CD4-positive, alpha-beta T cell (primary cell): ENCODE measurements around the gene HIVEP1. TPM values are rescaled to one million over a fixed set of nuclear protein-coding genes. Genes with fewer than 3 reads are reported as not detected.

ENCODE experiments used
- ATAC-seq: fragments of 200-7000 bp; cut with Tn5 transposase; one replicate; pipeline ENCODE4 v1.10.0; 2022; ENCODE audit warnings: mild to moderate bottlenecking; ENCODE audit not compliant: poor library complexity
- CTCF ChIA-PET: fragments of 350-600 bp; sonication (Branson Sonifier 250); formaldehyde crosslinking; loops from one replicate; lab custom pipeline; 2021; ENCODE audit warnings: antibody characterized with exemption, inconsistent platforms; lab: Charles Lee
- POLR2A ChIA-PET: fragments of 350-600 bp; sonication (Branson Sonifier 250); formaldehyde crosslinking; loops from one replicate; lab custom pipeline; 2021; ENCODE audit warnings: antibody characterized with exemption, inconsistent platforms; lab: Charles Lee
- DNase-seq, 14 experiments: peaks; one replicate each; pipeline ENCODE4 v3.0.0-alpha.2; 2013 to 2020; ENCODE audit warnings: mixed read lengths in 2 of 14
- H3K27ac ChIP-seq, 2 donors: one replicate each; pipeline versions ENCODE4 v1.5.1 to v1.7.0; 2013; ENCODE audit warnings: low read length in 2 of 2, low read depth in 1 of 2, mild to moderate bottlenecking in 1 of 2
- H3K27me3 ChIP-seq, 2 experiments: 1 replicate in 1 of 2; 2 replicates in 1 of 2; pipeline versions ENCODE4 v1.6.1 to v1.7.0; 2013; ENCODE audit warnings: low read length in 2 of 2, control low read depth in 1 of 2, mild to moderate bottlenecking in 1 of 2, moderate library complexity in 1 of 2; ENCODE audit not compliant: insufficient read depth in 2 of 2, control insufficient read depth in 1 of 2
- H3K36me3 ChIP-seq: one replicate; pipeline ENCODE4 v1.6.1; 2013; ENCODE audit warnings: low read length, control low read depth; ENCODE audit not compliant: insufficient read depth
- H3K4me1 ChIP-seq: one replicate; pipeline ENCODE4 v1.6.1; 2013; ENCODE audit warnings: low read length, control low read depth; ENCODE audit not compliant: insufficient read depth
- H3K4me3 ChIP-seq: one replicate; pipeline ENCODE4 v1.5.1; 2013; ENCODE audit warnings: mild to moderate bottlenecking, low read length, moderate library complexity
- H3K9me3 ChIP-seq, 2 experiments: 1 replicate in 1 of 2; 2 replicates in 1 of 2; pipeline versions ENCODE4 v1.6.1 to v1.7.0; 2013; ENCODE audit warnings: low read length in 2 of 2, mild to moderate bottlenecking in 2 of 2, control low read depth in 1 of 2, moderate library complexity in 1 of 2; ENCODE audit not compliant: control insufficient read depth in 1 of 2, insufficient read depth in 1 of 2
- H3K27ac Mint-ChIP-seq: one replicate; pipeline ENCODE4 v1.8.0; 2020; ENCODE audit warnings: mixed read lengths
- H3K27me3 Mint-ChIP-seq: one replicate; pipeline ENCODE4 v1.8.0; 2021; ENCODE audit warnings: mixed read lengths
- H3K36me3 Mint-ChIP-seq: one replicate; pipeline ENCODE4 v1.8.0; 2021; ENCODE audit warnings: low read depth, mixed read lengths
- H3K4me1 Mint-ChIP-seq: one replicate; pipeline ENCODE4 v1.8.0; 2021; ENCODE audit warnings: low read depth, mixed read lengths
- H3K4me3 Mint-ChIP-seq: one replicate; pipeline ENCODE4 v1.8.0; 2020; ENCODE audit warnings: mild to moderate bottlenecking, mixed read lengths
- H3K9me3 Mint-ChIP-seq: one replicate; pipeline ENCODE4 v1.8.0; 2020; ENCODE audit warnings: mixed read lengths
- intact Hi-C, 2 experiments: fragments of 100-400 bp; cut with DNase I in 1 of 2; cut with micrococcal nuclease in 1 of 2; formaldehyde crosslinking; loops; one replicate each; pipeline versions ENCODE4 v1.15.1 to v1.9.0; 2023 to 2025; cut with DNase I, micrococcal nuclease
- total RNA-seq, 174 experiments: library from RNA in 2 of 174; stranded (reverse) in 2 of 174; gene quantifications; one replicate each; pipeline ENCODE4 v1.2.3 and lab custom pipeline; 2021 to 2026
- TF ChIP-seq, protein P1 (sequence below): fragments of 200-600 bp; IDR thresholded peaks from one replicate; pipeline ENCODE4 v1.8.0; 2022; ENCODE audit warnings: antibody characterized with exemption, mild to moderate bottlenecking

HIVEP1 gene
- total RNA-seq, 2 experiments from 2014 or later, result 76.3 to 78.8 TPM

DNA sequence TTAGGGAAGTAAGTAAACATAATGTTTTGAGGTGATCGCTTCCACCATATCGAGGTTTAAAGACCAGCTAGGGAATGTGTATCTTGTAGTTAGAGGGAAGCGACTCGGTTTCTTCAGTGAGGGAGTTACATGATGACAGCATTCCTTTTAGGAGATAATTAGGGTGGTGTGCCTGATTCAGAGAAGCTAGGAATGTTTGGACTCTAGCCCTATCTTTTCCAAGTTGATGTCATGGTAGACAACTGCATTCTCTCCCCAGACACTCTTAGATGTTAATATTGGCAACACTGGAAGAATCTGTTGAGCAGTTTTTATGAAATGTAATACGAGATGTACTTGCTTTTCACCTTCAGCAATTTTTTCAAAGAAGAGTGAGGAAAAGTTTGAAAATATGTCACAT lies 12.9 kb upstream of the HIVEP1 start:
- DNase-seq, result no peak
- H3K27me3 ChIP-seq, result no peaks in the 10 kb centered on the region
- Mint-ChIP-seq H3K4me1 (no peaks in the 10 kb centered on the region), H3K27ac (no peak overlapping the region), H3K4me3 (no peak overlapping the region), H3K36me3 (no peaks in the 10 kb centered on the region), H3K27me3 (no peaks in the 10 kb centered on the region), H3K9me3 (no peaks in the 10 kb centered on the region)
- H3K9me3 ChIP-seq, result no peaks in the 10 kb centered on the region
- no peak for ATAC-seq
- CTCF ChIA-PET, result no interaction called here
- no peak overlapping the region for H3K27ac ChIP-seq
- intact Hi-C loops, result no loop called here
- H3K4me1 ChIP-seq, result no peaks in the 10 kb centered on the region
- TF ChIP-seq, protein P1, sequence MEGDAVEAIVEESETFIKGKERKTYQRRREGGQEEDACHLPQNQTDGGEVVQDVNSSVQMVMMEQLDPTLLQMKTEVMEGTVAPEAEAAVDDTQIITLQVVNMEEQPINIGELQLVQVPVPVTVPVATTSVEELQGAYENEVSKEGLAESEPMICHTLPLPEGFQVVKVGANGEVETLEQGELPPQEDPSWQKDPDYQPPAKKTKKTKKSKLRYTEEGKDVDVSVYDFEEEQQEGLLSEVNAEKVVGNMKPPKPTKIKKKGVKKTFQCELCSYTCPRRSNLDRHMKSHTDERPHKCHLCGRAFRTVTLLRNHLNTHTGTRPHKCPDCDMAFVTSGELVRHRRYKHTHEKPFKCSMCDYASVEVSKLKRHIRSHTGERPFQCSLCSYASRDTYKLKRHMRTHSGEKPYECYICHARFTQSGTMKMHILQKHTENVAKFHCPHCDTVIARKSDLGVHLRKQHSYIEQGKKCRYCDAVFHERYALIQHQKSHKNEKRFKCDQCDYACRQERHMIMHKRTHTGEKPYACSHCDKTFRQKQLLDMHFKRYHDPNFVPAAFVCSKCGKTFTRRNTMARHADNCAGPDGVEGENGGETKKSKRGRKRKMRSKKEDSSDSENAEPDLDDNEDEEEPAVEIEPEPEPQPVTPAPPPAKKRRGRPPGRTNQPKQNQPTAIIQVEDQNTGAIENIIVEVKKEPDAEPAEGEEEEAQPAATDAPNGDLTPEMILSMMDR, result no peak
- H3K36me3 ChIP-seq, result no peaks in the 10 kb centered on the region
- H3K4me3 ChIP-seq, result no peak overlapping the region
- POLR2A ChIA-PET, result no interaction called here

- H3K4me1 Mint-ChIP-seq, result no peaks in the 10 kb centered on the region
- TF ChIP-seq, protein P1, result no peak
- H3K27ac Mint-ChIP-seq, result no peak overlapping the region
- H3K27ac ChIP-seq, result no peak overlapping the region
- ChIA-PET POLR2A (no interaction called here), CTCF (no interaction called here)
- H3K36me3 Mint-ChIP-seq, result no peaks in the 10 kb centered on the region
- H3K4me3 ChIP-seq, result no peak overlapping the region
- no peak for ATAC-seq
- H3K36me3 ChIP-seq, result no peaks in the 10 kb centered on the region
- H3K9me3 Mint-ChIP-seq, result no peaks in the 10 kb centered on the region
- H3K4me1 ChIP-seq, result no peaks in the 10 kb centered on the region
- no peaks in the 10 kb centered on the region for H3K9me3 ChIP-seq
- H3K27me3 Mint-ChIP-seq, result no peaks in the 10 kb centered on the region
- no peaks in the 10 kb centered on the region for H3K27me3 ChIP-seq
- no peak for DNase-seq
- no peak overlapping the region for H3K4me3 Mint-ChIP-seq
- intact Hi-C loops, result loop anchor here in 1 of 2 experiments (10.0 kb wide), 1 partner anchor 465 kb away; the partner anchor contains the start of gene TMEM170B
Measured at GRCh38 chr6:12000174-12000573, 11.9 kb upstream of the HIVEP1 start.

GRCh38 chr6:12001004-12001705 lies 11.0 kb upstream of the HIVEP1 start:
- H3K9me3 ChIP-seq, result no peaks in the 10 kb centered on the region
- no peaks in the 10 kb centered on the region for H3K9me3 Mint-ChIP-seq
- TF ChIP-seq, protein P1, result no peak
- ATAC-seq (no peak), DNase-seq (no peak)
- H3K27me3 Mint-ChIP-seq, result no peaks in the 10 kb centered on the region
- POLR2A ChIA-PET, result no interaction called here
- H3K4me3 ChIP-seq, result no peak overlapping the region
- CTCF ChIA-PET, result interaction anchor here (1.1 kb wide), 1 partner anchor 43 kb away, joined by 3 read pairs; no protein-coding TSS in a partner anchor
- H3K4me1 ChIP-seq, result no peaks in the 10 kb centered on the region
- H3K36me3 ChIP-seq, result no peaks in the 10 kb centered on the region
- no peak overlapping the region for H3K27ac ChIP-seq
- H3K4me1 Mint-ChIP-seq, result no peaks in the 10 kb centered on the region
- no peaks in the 10 kb centered on the region for H3K36me3 Mint-ChIP-seq
- no peak overlapping the region for H3K27ac Mint-ChIP-seq
- no peaks in the 10 kb centered on the region for H3K27me3 ChIP-seq
- intact Hi-C loops, result loop anchor here in 1 of 2 experiments (10.0 kb wide), 1 partner anchor 466 kb away; the partner anchor contains the start of gene TMEM170B
- no peak overlapping the region for H3K4me3 Mint-ChIP-seq
